Measurements from ENCODE around the gene TMEM253.

GRCh38 chr14:21100931-21101330, at the start of gene TMEM253:
- TF ChIP-seq TAF1 (IDR thresholded peaks at IDR 0.05; ENCODE audit: low read depth, low read length) (no peak), POLR2AphosphoS5 (IDR thresholded peaks at IDR 0.05; ENCODE audit: low read depth, low read length) (no peak), POLR2A (IDR thresholded peaks at IDR 0.05; ENCODE audit: low read depth, low read length) (no peak), SPI1 (IDR thresholded peaks at IDR 0.05; ENCODE audit: low read depth, low read length) (no peak)
